Skeletal muscle satellite cell (primary cell): ENCODE results near the gene ITPR3.
"Not testable (repeated sequence)": the region's sequence is repeated elsewhere in the genome, so short reads cannot be mapped to it uniquely, and the experiment has no call there.

Experiments used
- H3K27me3 ChIP-seq: 2 replicates; pipeline ENCODE4 v1.7.0; 2013; ENCODE audit warnings: low read length; ENCODE audit not compliant: control insufficient read depth, insufficient read depth
- H3K36me3 ChIP-seq: 2 replicates; pipeline ENCODE4 v1.7.0; 2013; ENCODE audit warnings: mild to moderate bottlenecking, control low read depth, low read length; ENCODE audit not compliant: insufficient read depth
- H3K4me1 ChIP-seq: 2 replicates; pipeline ENCODE4 v1.7.0; 2013; ENCODE audit warnings: low read length; ENCODE audit not compliant: control insufficient read depth, insufficient read depth
- H3K4me2 ChIP-seq: 2 replicates; pipeline ENCODE4 v1.7.0; 2013; ENCODE audit warnings: mild to moderate bottlenecking, low read length
- H3K4me3 ChIP-seq: 2 replicates; pipeline ENCODE4 v1.7.0; 2013; ENCODE audit warnings: low read length
- H3K9ac ChIP-seq: 2 replicates; pipeline ENCODE4 v1.7.0; 2013; ENCODE audit warnings: mild to moderate bottlenecking, low read depth, low read length, moderate library complexity
- H3K9me3 ChIP-seq: replicated peaks from 2 replicates; pipeline ENCODE4 v1.7.0; 2013; ENCODE audit warnings: mild to moderate bottlenecking, control low read depth, low read length

Gene ITPR3

DNA sequence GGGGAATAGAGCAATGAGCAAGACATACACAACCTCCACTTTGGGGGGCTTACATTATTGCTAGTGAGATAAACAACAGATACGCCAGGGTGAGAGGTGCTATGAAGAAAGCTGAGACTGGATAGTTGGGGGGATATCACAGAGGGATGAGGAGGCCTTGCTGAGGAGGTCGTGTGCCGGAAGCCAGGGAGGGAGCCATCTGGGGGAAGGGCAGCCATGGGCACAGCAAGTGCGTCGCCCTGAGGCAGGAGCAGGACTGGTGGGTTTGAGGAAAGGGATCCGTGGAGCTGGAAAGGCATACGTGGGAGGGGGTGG lies 28.9 kb upstream of the ITPR3 start:
- Histone ChIP-seq H3K4me3 (no peak overlapping the region), H3K27me3 (no peaks in the 10 kb centered on the region), H3K9me3 (no peaks in the 10 kb centered on the region), H3K4me1 (peaks cover 28% of the 10 kb centered on the region), H3K4me2 (no peak overlapping the region), H3K36me3 (no peaks in the 10 kb centered on the region), H3K9ac (no peak overlapping the region)

DNA sequence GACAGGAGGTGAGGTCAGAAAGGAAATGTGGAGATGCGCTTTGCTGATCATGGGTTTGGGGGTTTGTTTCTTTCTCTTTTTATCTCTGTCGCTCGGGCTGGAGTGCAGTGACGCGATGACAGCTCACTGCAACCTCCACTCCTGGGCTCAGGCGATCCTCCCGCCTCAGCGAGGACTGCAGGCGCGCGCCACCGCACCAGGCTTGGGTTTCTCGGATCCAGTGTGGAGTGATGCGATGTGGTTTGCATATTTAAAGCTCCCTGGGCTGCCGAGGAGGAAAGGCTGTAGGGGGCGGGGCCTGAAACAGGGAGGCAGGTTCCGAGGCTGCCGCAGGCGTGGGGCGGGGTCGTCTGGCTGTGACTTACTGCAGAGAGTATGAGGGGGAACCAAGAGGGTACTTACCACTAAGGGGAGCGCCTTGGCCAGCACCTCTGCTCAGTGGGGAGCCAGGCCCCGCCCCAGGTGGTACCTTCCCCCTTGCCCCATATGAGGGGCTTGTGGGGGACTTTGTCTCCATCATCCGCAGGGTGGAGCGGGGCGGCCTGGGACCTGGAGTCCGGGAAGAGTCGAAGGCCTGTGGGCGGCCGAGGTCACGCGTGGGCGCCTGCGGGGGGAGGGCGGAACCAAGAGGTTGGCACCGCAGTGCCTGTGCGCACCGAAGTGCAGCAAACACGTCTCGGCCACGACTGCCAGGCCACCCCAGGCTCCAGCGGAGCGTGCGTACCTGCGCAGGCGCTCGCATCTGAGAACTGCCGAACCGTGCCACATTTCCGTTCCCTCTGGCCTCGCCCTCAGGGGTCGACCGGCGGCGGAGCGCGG lies 28.3 kb upstream of the ITPR3 start:
- Histone ChIP-seq H3K9ac (no peak overlapping the region), H3K27me3 (no peaks in the 10 kb centered on the region), H3K9me3 (no peaks in the 10 kb centered on the region), H3K36me3 (no peaks in the 10 kb centered on the region), H3K4me2 (no peak overlapping the region), H3K4me1 (peaks cover 28% of the 10 kb centered on the region), H3K4me3 (no peak overlapping the region)

DNA sequence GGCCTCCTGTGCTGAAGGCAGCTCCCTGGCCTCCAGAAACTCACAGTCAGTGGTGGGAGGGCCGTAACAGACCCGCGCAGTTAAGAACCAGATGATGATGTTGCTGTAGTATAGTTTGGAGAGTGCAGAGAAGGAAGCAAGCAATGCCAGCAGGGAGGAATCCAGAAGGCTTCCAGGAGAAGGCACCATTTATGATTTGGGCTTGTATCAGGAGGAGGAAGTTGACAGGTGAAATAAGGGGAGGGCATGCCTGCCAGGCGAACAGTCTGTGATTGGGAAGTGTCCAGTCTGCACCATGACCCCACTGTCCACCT lies 27.8 kb upstream of the ITPR3 start:
- H3K27me3 ChIP-seq: no peaks in the 10 kb centered on the region
- no peak overlapping the region for H3K9ac ChIP-seq
- no peak overlapping the region for H3K4me2 ChIP-seq
- no peaks in the 10 kb centered on the region for H3K36me3 ChIP-seq
- peaks cover 28% of the 10 kb centered on the region for H3K4me1 ChIP-seq
- H3K9me3 ChIP-seq: no peaks in the 10 kb centered on the region
- no peak overlapping the region for H3K4me3 ChIP-seq

DNA sequence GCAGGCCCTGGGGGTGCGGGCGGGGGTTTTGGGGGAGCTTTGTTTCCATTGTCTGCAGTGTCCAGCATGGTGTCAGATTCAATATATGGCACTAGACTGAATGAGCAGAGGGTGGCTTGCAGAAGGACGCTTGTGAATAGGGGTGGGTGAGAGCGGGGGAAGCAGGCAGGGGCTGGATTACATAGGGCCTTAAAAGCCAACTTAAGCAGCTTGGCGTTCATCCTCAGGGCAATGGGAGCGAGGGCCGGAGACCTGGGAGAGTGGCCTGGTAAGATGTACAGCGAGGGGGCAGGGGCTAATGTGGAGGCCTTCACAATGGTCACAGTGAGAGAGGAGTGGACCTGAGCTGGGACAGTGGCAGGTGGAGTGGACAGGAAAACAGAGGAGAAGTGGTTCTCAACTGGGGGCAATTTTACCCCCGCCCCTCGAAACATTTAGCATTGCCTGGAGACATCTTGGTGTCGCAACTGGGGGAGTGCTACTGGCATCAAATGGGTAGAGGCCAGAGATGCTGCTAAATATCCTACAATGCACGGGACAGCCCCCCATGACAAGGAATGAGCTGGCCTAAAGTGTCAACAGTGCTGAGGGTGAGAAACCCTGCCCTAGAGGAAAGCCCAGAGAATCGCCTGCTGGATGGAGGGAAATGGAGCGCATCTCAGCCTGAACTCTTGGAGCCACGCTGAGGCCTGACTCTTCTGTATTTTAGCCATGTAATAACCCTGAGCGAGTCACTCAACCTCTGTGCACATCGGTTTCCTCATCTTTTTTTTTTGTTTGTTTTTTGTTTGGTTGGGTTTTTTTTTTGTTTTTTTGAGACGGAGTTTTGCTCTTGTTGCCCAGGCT lies 25.9 kb upstream of the ITPR3 start:
- Histone ChIP-seq H3K9me3 (no peaks in the 10 kb centered on the region), H3K9ac (no peak overlapping the region), H3K4me2 (no peak overlapping the region), H3K27me3 (no peaks in the 10 kb centered on the region), H3K36me3 (no peaks in the 10 kb centered on the region), H3K4me1 (peaks cover 23% of the 10 kb centered on the region), H3K4me3 (no peak overlapping the region)

DNA sequence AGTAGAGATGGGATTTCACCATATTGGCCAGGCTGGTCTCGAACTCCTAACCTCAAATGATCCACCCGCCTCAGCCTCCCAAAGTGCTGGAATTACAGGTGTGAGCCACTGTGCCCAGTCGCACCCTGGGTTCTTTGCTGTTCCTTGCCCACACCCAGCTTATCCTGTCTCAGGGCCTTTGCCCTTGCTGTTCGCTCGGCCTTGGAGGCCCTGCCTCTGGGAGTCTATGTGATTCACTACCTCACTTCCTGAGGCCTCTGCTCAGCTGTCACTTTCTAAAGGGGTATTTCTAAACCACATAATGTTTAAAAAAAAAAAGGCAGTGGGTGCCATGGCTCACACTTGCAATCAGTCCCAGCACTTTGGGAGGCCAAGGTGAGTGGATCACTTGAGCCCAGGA lies 24.2 kb upstream of the ITPR3 start:
- H3K9me3 ChIP-seq, H3K4me2 ChIP-seq, H3K27me3 ChIP-seq, H3K36me3 ChIP-seq, H3K4me3 ChIP-seq, H3K9ac ChIP-seq: not testable (repeated sequence)
- H3K4me1 ChIP-seq: peaks cover 11% of the 10 kb centered on the region

DNA sequence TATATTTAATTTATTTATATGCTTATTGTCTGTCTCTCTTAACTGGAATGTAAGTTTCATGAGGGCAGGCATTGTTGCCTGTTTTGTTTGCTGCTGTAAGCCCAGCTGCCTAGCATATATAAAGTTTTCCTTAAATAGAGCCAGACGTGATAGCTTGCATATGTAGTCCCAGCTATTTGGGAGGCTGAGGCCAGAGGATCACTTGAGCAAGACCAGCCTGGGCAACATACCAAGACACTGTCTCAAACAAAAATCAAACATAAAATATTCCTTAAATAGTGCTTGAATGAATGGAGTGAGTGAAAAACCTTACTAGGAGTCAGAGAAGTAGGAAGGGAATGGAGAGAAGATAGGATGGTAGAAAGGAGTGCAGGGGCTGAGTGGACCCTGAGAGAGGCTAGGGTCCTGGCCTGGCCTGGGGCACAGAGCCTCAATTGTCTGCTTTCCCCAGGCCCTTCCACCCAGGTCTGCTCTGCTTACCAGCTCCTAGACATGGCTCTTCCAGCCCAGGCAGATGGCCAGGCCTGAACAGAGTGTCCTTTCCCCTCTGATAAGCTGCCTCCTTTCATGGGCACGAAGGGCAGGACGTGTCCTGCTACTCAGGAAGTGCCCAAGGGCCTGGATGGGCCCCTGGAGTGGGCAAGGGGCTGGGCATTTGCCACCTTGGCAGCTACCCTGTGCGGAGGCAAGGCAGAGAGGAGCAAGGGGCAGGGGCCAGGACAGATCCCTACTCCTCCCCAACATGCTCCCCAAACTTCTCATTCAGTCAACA lies 23.4 kb upstream of the ITPR3 start:
- Histone ChIP-seq H3K36me3 (no peaks in the 10 kb centered on the region), H3K9me3 (no peaks in the 10 kb centered on the region), H3K4me1 (peaks cover 11% of the 10 kb centered on the region), H3K9ac (no peak overlapping the region), H3K4me2 (no peak overlapping the region), H3K27me3 (no peaks in the 10 kb centered on the region), H3K4me3 (no peak overlapping the region)

DNA sequence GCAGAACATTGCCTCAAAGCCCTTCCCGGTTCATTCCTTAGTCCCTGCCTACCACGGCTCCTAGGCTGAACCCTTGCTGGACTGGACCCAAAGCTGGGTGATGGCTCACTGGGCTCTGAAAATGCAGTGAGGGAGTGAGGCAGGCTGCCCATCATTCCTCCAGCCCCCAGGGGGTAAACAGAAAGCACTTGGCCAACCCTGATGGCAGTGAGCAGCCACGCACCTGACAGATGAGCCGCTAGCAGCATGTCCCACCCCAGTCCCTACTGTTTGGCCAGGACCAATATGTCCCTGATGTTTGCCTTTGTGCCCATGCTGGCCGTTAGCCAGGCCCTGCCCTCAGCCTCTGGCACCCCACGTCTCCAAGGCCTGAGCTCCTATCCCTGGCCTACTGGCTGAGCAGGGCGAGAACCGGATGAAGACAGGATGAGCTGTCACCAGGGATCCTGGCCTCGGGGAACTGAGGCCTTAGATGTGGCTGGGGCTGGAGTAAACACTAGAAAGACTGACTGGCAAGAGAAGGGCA lies 21.6 kb upstream of the ITPR3 start:
- no peak overlapping the region for H3K4me3 ChIP-seq
- H3K36me3 ChIP-seq: no peaks in the 10 kb centered on the region
- no peaks in the 10 kb centered on the region for H3K27me3 ChIP-seq
- peak overlapping the region; percentile 26 for H3K4me2 ChIP-seq
- H3K4me1 ChIP-seq: peaks cover 11% of the 10 kb centered on the region
- no peaks in the 10 kb centered on the region for H3K9me3 ChIP-seq
- no peak overlapping the region for H3K9ac ChIP-seq

DNA sequence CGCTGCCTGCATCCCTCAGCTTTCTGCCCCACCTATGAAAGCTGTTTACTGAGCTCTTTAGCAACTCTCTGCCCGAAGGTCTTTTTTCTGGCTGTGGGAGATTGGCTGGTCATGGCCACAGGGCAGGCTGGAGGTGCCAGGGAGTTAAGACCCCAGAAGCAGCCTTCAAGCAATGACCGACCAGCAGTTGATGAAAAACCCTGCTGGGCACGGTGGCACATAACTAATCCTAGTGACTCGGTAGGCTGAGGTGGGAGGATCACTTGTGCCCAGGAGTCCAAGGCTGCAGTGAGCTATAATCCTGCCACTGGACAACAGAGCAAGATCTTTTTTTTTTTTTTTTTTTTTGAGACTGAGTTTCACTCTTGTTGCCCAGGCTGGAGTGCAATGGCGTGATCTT lies 20.4 kb upstream of the ITPR3 start:
- no peaks in the 10 kb centered on the region for H3K9me3 ChIP-seq
- no peaks in the 10 kb centered on the region for H3K27me3 ChIP-seq
- peaks cover 10% of the 10 kb centered on the region for H3K4me1 ChIP-seq
- no peaks in the 10 kb centered on the region for H3K36me3 ChIP-seq
- H3K4me2 ChIP-seq: no peak overlapping the region
- H3K4me3 ChIP-seq: no peak overlapping the region
- no peak overlapping the region for H3K9ac ChIP-seq

DNA sequence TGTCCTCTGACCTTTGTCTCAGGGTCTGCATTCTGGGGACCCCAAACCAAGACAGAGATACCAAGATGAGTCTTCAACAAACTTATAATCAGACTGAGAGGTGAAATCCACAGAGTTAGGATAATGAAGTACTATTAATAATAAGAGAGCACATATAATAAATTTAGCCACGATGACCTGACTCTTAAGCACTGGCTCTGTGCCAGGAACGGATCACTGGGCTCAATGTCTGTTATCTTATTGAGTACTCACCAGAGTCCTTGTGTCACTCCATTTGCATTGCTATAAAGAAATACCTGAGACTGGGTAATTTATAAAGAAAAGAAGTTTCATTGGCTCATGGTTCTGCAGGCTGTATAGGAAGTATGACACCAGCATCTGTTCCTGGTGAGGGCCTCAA lies 18.9 kb upstream of the ITPR3 start:
- no peaks in the 10 kb centered on the region for H3K9me3 ChIP-seq
- no peaks in the 10 kb centered on the region for H3K27me3 ChIP-seq
- H3K4me1 ChIP-seq: peaks cover 10% of the 10 kb centered on the region
- H3K4me3 ChIP-seq: no peak overlapping the region
- H3K36me3 ChIP-seq: no peaks in the 10 kb centered on the region
- no peak overlapping the region for H3K4me2 ChIP-seq
- no peak overlapping the region for H3K9ac ChIP-seq

DNA sequence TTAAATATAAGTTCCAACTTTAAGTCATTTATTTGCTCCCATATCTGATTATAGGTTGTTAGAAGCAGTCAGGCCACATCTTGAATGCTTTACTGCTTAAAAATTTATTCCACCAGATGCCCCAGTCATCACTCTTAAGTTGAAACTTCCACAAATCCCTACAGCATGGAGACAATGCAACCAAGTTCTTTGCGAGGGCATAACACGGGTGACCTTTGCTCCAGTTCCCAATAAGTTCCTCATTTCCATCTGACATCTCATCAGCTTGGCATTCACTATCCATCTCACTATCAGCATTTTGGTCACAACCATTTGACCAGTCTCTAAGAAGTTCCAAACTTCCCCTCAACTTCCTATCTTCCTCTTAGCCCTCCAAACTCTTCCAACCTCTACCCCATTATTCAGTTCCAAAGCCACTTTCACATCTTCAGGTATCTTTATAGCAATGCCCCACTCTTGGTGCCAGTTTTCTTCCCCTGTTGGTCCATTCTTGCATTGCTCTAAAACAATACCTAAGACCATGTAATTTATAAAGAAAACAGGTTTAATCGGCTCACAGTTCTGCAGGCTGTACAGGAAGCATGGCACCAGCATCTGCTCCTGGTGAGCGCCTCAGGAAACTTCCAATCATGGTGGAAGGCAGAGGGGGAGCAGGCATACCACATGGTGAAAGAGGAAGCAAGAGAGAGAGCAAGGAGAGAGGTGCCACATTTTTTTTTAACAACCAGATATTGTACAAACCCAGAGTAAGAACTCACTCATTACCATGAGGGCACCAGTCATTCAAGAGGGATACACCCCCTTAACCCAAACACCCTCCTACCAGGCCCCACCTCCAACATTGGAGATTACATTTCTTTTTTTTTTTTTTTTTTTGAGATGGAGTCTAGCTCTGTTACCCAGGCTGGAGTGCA lies 15.9 kb upstream of the ITPR3 start:
- Histone ChIP-seq H3K27me3 (no peaks in the 10 kb centered on the region), H3K4me2 (no peak overlapping the region), H3K9ac (no peak overlapping the region), H3K36me3 (no peaks in the 10 kb centered on the region), H3K4me1 (peaks cover 26% of the 10 kb centered on the region), H3K9me3 (no peaks in the 10 kb centered on the region), H3K4me3 (no peak overlapping the region)

DNA sequence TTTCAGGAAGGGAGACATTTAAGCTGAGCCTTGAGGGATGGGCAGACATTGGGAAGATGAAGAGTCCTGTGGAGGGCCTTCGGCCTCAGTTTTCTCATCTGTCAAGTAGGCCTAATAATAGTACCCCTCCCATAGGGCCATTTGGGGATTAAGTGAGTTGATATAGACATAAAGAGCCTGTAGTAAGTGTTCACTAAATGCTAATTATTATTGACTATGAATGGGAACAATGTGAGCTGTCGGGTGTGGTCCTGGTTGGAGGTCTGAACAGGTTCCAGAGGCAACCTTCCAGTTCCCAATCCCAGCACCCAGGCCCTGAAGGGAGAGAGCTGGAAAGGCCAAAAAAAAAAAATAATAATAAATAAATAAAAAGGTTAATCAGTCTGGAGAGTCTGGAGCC lies 14.5 kb upstream of the ITPR3 start:
- Histone ChIP-seq H3K4me1 (peaks cover 33% of the 10 kb centered on the region), H3K4me3 (no peak overlapping the region), H3K27me3 (no peaks in the 10 kb centered on the region), H3K9me3 (no peaks in the 10 kb centered on the region), H3K36me3 (no peaks in the 10 kb centered on the region), H3K4me2 (no peak overlapping the region), H3K9ac (no peak overlapping the region)
